GM19452 (cell line): Measurements from ENCODE around the gene SDS.
A peak's percentile ranks its signal among the peaks of the same experiment; 100 is the strongest.

ENCODE experiments used
- ATAC-seq: cut with Tn5 transposase; IDR thresholded peaks from one replicate; pipeline ENCODE4 v1.9.1; 2021; ENCODE audit not compliant: unreplicated experiment

SDS gene

DNA sequence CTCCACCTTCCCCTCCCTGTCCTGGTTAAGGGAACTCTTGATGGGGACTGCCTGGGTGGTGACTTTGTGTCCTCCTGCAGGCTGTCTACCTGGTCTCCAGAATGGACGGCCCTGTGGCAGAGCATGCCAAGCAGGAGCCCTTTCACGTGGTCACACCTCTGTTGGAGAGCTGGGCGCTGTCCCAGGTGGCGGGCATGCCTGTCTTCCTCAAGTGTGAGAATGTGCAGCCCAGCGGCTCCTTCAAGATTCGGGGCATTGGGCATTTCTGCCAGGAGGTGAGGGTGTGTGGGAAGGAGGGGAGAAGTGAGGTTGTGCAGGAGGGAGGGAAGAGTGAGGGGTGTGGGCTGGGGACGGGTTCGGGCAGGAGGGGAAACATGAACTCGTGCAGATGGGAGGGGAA, 24.2 kb upstream of the SDS start:
- no peak for ATAC-seq

DNA sequence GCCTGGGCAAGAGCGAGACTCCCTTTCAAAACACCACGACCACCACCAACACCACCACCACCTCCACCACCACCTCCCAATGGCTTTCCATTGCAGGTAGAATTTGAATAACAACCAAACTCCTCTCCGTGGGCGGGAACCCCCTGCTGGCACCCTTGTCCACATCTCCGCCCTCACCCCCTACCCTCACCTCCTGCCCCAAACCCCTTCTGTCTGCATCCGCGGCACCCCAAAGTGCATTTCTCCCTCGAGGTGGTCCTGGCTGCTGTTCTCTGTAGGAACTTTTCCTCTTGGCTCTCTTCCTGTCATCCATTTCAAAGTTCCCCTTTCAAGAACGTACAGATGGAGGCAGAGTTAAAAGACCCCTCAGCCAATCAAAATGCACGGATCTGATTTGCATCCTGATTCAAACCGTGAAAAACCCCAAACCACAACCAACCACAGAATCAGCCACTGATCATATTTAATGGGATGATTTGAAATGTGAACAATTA, 22.3 kb upstream of the SDS start:
- no peak for ATAC-seq

GRCh38 chr12:113424915-113425823, 21.5 kb upstream of the SDS start:
- ATAC-seq = no peak

DNA sequence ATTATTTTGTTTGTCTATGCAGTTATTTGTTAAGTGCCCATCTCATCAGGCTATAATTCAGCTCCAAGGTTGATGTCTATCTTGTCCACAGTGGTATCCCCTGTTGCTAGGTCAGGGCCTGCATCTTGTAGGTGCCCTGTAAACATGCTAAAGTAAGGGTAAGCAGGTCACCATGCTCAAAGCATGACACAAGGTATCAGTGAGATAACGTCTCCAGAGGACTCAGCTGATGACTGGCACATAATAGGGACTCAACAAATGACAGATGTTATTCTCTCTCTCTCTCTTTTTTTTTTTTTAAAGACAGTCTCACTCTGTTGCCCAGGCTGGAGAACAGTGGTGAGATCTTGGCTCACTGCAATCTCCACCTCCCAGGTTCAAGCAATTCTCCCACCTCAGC, 20.8 kb upstream of the SDS start:
- ATAC-seq = no peak

- no peak for ATAC-seq
These were observed 19.4 kb upstream of the SDS start for GRCh38 chr12:113422886-113423669.

DNA sequence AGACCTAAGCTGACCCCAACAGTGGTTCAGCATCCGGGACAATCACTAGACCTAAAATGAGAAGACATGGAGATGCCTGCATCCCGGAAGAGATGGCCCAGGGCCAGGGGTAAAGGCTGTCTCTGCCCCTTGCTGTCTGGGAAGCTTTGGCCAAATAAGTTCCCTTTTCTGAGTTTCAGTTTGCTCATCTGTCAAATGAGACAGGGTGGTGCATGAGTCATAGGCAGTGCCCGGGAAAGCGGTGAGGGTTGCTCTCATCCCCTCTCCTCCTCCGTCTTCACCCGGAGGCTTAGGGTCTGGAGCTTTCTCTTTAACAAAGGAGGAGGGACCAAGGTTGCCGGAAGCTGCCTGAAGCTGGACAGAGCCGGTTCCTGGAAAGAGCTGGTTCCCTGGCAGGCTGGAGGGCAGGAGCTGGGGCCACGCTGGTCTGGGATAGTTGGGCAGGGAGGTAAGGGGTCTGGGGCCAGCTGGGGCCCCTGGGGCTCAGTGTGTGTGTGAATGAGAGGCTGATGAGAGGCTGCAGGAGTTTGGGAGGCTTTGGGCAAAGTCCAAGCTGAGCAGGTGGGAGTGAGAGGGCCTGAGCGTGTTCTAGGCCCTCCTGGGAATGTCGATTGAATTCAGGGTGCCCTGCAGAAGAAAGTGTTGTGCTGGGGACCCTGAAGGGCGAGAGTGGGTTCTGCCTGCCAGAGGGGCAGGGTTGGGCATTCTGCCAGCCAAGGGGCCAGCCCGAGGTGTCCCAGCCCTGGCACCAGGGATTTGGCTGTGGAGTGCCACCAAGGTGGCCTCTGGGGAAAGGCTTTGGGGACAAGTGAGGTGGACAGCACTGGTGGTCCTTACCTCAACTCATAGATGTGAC, 18.6 kb upstream of the SDS start, which contains the start of gene SDSL:
TSS of gene SDSL (plus strand) at position 351 of the 856 bp plus-strand sequence. CDS start 5,603 bp downstream, outside the sequence.
- peak; percentile 83 for ATAC-seq

DNA sequence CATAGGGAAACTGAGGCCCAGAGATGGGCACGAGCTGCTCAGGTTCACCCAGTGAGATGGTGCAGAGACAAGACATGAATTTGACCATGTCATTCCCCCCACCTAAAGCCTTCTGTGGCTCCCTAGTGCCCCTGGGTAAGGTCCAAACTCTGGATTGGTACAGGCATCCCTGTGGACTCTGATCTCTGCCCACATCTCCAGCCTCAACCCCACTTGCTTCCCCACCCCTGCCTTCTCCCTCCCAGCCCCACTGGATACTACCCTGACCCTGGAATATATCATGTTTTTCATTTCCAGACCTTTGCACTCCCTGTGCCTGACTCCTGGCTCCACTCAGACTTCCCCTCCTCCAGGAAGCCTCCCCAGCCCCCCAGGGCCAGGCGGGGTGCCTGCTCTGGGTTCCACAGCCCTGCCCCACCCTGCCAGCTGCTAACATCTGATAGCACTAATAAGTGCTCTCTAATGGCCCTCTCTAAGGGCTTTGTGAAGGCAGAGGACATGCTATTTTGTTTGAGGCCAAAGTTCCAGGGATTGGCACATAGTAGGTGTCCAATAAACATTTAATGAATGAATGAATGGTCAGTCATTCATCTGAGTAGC, 17.4 kb upstream of the SDS start:
- ATAC-seq = no peak

DNA sequence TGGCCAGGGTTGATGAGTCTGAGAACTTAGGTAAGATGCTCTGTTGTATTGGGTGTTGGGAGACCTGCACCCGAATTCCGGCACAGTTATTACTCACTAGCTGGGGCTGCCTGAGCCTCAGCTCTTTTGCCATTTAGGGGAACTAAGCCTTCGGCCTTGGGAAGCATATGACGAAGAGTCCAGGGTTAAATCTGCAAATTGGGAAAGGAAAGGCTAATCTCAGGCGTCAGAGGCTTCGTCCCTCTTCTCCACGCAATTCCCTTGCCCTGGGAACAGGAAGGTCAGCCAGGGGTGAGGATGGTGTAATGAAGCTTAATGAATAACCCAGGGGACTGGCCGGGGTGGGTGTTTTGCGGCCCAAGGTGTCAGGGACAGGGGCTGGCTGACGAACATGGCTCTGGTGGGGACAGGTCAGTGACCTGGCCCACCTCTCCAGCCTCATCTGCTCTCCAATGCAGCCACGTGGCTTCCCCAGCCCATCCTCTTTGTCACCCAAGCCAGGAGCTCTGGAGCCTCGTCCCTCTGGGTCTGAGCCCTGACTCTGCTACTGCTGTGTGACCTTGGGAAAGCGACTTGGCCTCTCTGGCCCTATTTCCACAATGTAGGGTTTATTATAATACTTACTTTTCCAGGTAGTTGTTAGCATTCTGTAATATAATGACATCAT, 14.7 kb upstream of the SDS start:
- no peak for ATAC-seq

DNA sequence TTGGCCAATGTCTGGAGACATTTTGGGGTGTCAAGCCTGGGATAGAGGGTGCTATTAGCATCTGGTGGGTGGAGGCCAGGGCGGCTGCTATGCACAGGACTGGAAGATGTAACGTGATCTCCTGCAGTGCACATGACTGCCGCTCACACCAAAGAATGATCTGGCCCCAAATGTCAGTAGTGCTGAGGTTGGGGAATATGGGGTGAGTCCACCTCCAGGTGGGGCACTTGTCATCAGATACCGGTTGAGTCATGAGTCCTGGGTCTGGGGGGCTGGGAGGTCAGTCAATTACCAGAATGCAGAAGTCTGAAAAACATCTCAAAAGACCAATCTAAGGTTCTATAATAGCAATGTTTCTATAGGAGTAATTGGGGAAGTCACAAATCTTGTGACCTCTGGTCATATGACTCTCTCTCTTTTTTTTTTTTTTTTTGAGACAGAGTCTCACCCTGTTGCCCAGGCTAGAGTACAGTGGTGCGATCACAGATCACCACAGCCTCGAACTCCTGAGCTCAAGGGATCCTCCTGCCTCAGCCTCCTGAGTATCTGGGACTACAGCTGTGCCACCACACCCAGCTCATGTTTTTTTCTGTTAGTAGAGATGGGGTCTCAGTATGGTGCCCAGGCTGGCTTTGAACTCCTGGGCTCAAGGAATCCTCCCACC, 12.5 kb upstream of the SDS start:
- no peak for ATAC-seq

- ATAC-seq = no peak
These were observed 10.9 kb upstream of the SDS start for GRCh38 chr12:113414519-113415038.

GRCh38 chr12:113413488-113413939, 9.8 kb upstream of the SDS start:
- ATAC-seq = no peak

- no peak for ATAC-seq
These were observed 5.9 kb upstream of the SDS start for GRCh38 chr12:113409462-113410124.

DNA sequence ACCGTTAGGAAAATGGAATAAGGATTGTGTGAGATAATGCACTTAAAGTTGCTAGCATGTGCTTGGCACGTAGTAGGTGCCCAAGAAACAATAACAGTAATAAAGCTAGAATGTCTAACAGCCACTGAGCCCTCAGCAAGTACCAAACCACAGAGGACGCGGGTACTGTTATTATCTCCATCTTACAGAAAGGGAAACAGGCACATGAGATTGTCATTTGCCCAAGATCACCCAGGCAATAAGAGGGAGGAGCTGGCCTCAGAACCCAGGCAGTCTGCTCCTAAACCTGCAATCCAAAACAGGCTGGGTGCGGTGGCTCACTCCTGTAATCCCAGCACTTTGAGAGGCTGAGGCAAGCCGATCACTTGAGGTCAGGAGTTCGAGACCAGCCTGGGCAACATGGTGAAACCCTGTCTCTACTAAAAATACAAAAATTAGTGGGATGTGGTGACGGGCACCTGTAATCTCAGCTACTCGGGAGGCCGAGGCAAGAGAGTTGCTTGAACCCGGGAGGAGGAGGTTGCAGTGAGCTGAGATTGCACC, 5.1 kb upstream of the SDS start:
- ATAC-seq = no peak

GRCh38 chr12:113407931-113408600, 4.4 kb upstream of the SDS start:
- ATAC-seq = no peak

DNA sequence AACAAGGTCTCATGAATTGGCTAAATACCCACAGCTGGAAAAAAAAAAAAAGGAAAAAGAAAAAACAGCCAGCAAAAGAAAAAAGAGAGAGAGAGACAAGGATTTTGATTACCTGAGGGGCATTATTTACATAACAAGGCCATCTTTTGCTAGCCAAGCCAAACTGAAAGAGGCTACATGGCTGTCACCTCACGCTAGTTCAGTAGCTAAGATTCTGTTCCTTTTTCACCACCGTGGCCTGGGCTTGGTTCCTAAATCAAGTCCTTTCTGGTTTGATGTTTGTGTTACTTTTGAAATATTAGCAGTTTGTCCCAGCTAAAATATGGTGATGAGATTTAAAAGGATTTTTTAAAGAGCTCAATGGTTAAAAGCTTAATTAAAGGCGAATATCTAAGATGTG, 2.0 kb upstream of the SDS start:
- ATAC-seq = no peak

- ATAC-seq = no peak
These were observed 964 bp downstream of the SDS start for GRCh38 chr12:113402586-113403260.
